DOHH2 (cell line): ENCODE results near the gene ALOXE3.

Source experiments
- H3F3A ChIP-seq: fragments of 200-600 bp; sonication (generic), shearing (Covaris generic); 2 replicates; pipeline ENCODE4 v1.6.0; 2016; ENCODE audit warnings: antibody characterized with exemption, mild to moderate bottlenecking; ENCODE audit not compliant: control insufficient read depth, insufficient read depth
- H3K27ac ChIP-seq: fragments of 200-600 bp; sonication (generic); 2 replicates; pipeline ENCODE4 v1.5.1; 2014; ENCODE audit warnings: low read depth, mild to moderate bottlenecking, low read length, moderate library complexity
- H3K27me3 ChIP-seq: fragments of 200-600 bp; sonication (generic); 2 replicates; pipeline ENCODE4 v1.6.1; 2014; ENCODE audit warnings: mild to moderate bottlenecking, low read length, mixed read lengths; ENCODE audit not compliant: control insufficient read depth
- H3K36me3 ChIP-seq: fragments of 200-600 bp; sonication (generic); 2 replicates; pipeline ENCODE4 v1.6.1; 2014; ENCODE audit warnings: mild to moderate bottlenecking, low read length, moderate library complexity, mixed read lengths; ENCODE audit not compliant: control insufficient read depth
- H3K4me1 ChIP-seq: fragments of 200-600 bp; sonication (generic); 2 replicates; pipeline ENCODE4 v1.6.1; 2014; ENCODE audit warnings: mild to moderate bottlenecking, low read length, mixed read lengths; ENCODE audit not compliant: control insufficient read depth
- H3K4me2 ChIP-seq: fragments of 200-600 bp; sonication (generic); 2 replicates; pipeline ENCODE4 v1.6.0; 2014; ENCODE audit warnings: mild to moderate bottlenecking, low read length, moderate library complexity
- H3K4me3 ChIP-seq: fragments of 200-600 bp; sonication (generic); 2 replicates; pipeline ENCODE4 v1.5.1; 2014; ENCODE audit warnings: mild to moderate bottlenecking, low read length, mixed read lengths
- H3K79me2 ChIP-seq: fragments of 200-600 bp; sonication (generic); 2 replicates; pipeline ENCODE4 v1.6.1; 2014; ENCODE audit warnings: mild to moderate bottlenecking, low read length, mixed read lengths; ENCODE audit not compliant: control insufficient read depth
- H3K9me2 ChIP-seq: fragments of 200-600 bp; sonication (generic); replicated peaks from 2 replicates; pipeline ENCODE4 v1.6.1; 2014; ENCODE audit warnings: mild to moderate bottlenecking, low read length, mixed read lengths; ENCODE audit not compliant: control insufficient read depth
- H3K9me3 ChIP-seq: fragments of 200-600 bp; sonication (generic); 2 replicates; pipeline ENCODE4 v1.6.1; 2014; ENCODE audit warnings: antibody characterized with exemption, low read length, mixed read lengths; ENCODE audit not compliant: control insufficient read depth, insufficient read depth
- H4K20me1 ChIP-seq: fragments of 200-600 bp; sonication (generic); 2 replicates; pipeline ENCODE4 v1.6.0; 2014; ENCODE audit warnings: low read depth, mild to moderate bottlenecking, antibody characterized with exemption, low read length, moderate library complexity; ENCODE audit not compliant: control insufficient read depth, insufficient read depth
- CTCF ChIP-seq: fragments of 200-600 bp; sonication (generic); IDR thresholded peaks from one replicate; pipeline ENCODE4 v1.5.1; 2014; ENCODE audit warnings: antibody characterized with exemption, mild to moderate bottlenecking, low read depth, low read length; ENCODE audit not compliant: poor library complexity, severe bottlenecking
- EZH2phosphoT487 ChIP-seq: fragments of 200-600 bp; sonication (generic); IDR thresholded peaks from 2 replicates; pipeline ENCODE4 v1.6.1; 2017; ENCODE audit warnings: borderline replicate concordance, mild to moderate bottlenecking, antibody characterized with exemption, low read length, moderate library complexity, mixed read lengths

The ALOXE3 gene

GRCh38 chr17:8160224-8160577, 41.9 kb upstream of the ALOXE3 start:
- no peak for TF ChIP-seq CTCF
- no peak for TF ChIP-seq EZH2phosphoT487
- peaks cover 69% of the 10 kb centered on the region for H3K4me1 ChIP-seq
- no peak overlapping the region for H3K27ac ChIP-seq
- no peak overlapping the region; the same call in 1 of the 2 replicates for H3K4me2 ChIP-seq
- H4K20me1 ChIP-seq = peaks cover 7% of the 10 kb centered on the region; the same call in 1 of the 2 replicates
- H3K27me3 ChIP-seq = no peaks in the 10 kb centered on the region
- no peaks in the 10 kb centered on the region for H3K9me3 ChIP-seq
- peaks cover 18% of the 10 kb centered on the region for H3F3A ChIP-seq
- peaks cover 34% of the 10 kb centered on the region for H3K79me2 ChIP-seq
- no peak overlapping the region for H3K4me3 ChIP-seq
- H3K36me3 ChIP-seq = peaks cover 43% of the 10 kb centered on the region
- no peaks in the 10 kb centered on the region for H3K9me2 ChIP-seq

GRCh38 chr17:8159459-8160223, 41.3 kb upstream of the ALOXE3 start:
- Histone ChIP-seq H3K4me1 (peaks cover 69% of the 10 kb centered on the region), H3K79me2 (peaks cover 36% of the 10 kb centered on the region), H3K36me3 (peaks cover 43% of the 10 kb centered on the region), H3K9me3 (no peaks in the 10 kb centered on the region), H4K20me1 (peaks cover 7% of the 10 kb centered on the region; the same call in 1 of the 2 replicates), H3K4me3 (no peak overlapping the region), H3K4me2 (no peak overlapping the region), H3K27ac (no peak overlapping the region), H3F3A (peaks cover 22% of the 10 kb centered on the region), H3K27me3 (no peaks in the 10 kb centered on the region), H3K9me2 (no peaks in the 10 kb centered on the region)
- TF ChIP-seq CTCF = peak; percentile 8
- TF ChIP-seq EZH2phosphoT487 = no peak

GRCh38 chr17:8159032-8159400, 40.7 kb upstream of the ALOXE3 start:
- Histone ChIP-seq H3K4me3 (no peak overlapping the region), H3K4me2 (peak overlapping the region; percentile 74; the same call in 1 of the 2 replicates)
- TF ChIP-seq CTCF (no peak), EZH2phosphoT487 (no peak)

More at GRCh38 chr17:8159032-8159400, 40.7 kb upstream of the ALOXE3 start:
- Histone ChIP-seq H3K27me3 (no peaks in the 10 kb centered on the region), H4K20me1 (peaks cover 7% of the 10 kb centered on the region; the same call in 1 of the 2 replicates), H3K79me2 (peaks cover 36% of the 10 kb centered on the region), H3K4me1 (peaks cover 69% of the 10 kb centered on the region), H3K9me2 (no peaks in the 10 kb centered on the region), H3K27ac (no peak overlapping the region), H3F3A (peaks cover 22% of the 10 kb centered on the region), H3K9me3 (no peaks in the 10 kb centered on the region), H3K36me3 (peaks cover 43% of the 10 kb centered on the region)
